HepG2 (cell line): ENCODE measurements around the gene PRSS53. TPM values are rescaled to one million over a fixed set of nuclear protein-coding genes. Genes with fewer than 3 reads are reported as not detected.
A peak's percentile ranks its signal among the peaks of the same experiment; 100 is the strongest.

Experiments
- CHD2 ChIP-seq: IDR thresholded peaks from 2 replicates; pipeline ENCODE4 v1.6.1; 2011; ENCODE audit warnings: low read depth, low read length, improper control_type of control experiment
- DDIT3 ChIP-seq: sonication (generic); formaldehyde crosslinking; IDR thresholded peaks from 2 replicates; pipeline ENCODE4 v1.4.0; 2020; ENCODE audit warnings: mild to moderate bottlenecking, missing genetic modification reagents
- GRHL1 ChIP-seq: sonication (generic); formaldehyde crosslinking; conservative IDR thresholded peaks from 2 replicates; pipeline ENCODE4 v1.8.0; 2022; ENCODE audit warnings: missing genetic modification reagents
- KAT7 ChIP-seq: IDR thresholded peaks from 2 replicates; pipeline ENCODE4 v1.6.1; 2018; ENCODE audit warnings: borderline replicate concordance, missing compliant biosample characterization
- MLLT10 ChIP-seq: sonication (generic); formaldehyde crosslinking; IDR thresholded peaks from 2 replicates; pipeline ENCODE4 v1.4.0; 2020; ENCODE audit warnings: missing genetic modification reagents
- NCOA5 ChIP-seq: sonication (generic); formaldehyde crosslinking; IDR thresholded peaks from 2 replicates; pipeline ENCODE4 v1.4.0; 2020; ENCODE audit warnings: missing genetic modification reagents
- PHF5A ChIP-seq: IDR thresholded peaks from one replicate; pipeline ENCODE4 v1.6.1; 2018; ENCODE audit warnings: low read depth, missing genetic modification reagents; ENCODE audit not compliant: unreplicated experiment
- RORA ChIP-seq: sonication (generic); formaldehyde crosslinking; IDR thresholded peaks from 2 replicates; pipeline ENCODE4 v1.5.0; 2020; ENCODE audit warnings: mild to moderate bottlenecking, missing genetic modification reagents, moderate library complexity
- SATB2 ChIP-seq: sonication (generic); formaldehyde crosslinking; IDR thresholded peaks from 2 replicates; pipeline ENCODE4 v1.5.0; 2020; ENCODE audit warnings: missing genetic modification reagents
- SMAD3 ChIP-seq: sonication (generic); formaldehyde crosslinking; IDR thresholded peaks from 2 replicates; pipeline ENCODE4 v1.4.0; 2020; ENCODE audit warnings: missing genetic modification reagents
- STAG1 ChIP-seq: sonication (generic); formaldehyde crosslinking; IDR thresholded peaks from 2 replicates; pipeline ENCODE4 v1.4.0; 2020; ENCODE audit warnings: missing genetic modification reagents
- TEAD2 ChIP-seq: sonication (generic); formaldehyde crosslinking; IDR thresholded peaks from 2 replicates; pipeline ENCODE4 v1.9.0; 2021; ENCODE audit warnings: missing genetic modification reagents
- TGIF2 ChIP-seq: IDR thresholded peaks from 2 replicates; pipeline ENCODE4 v1.6.1; 2016; ENCODE audit warnings: control low read depth, missing compliant biosample characterization
- ZBTB10 ChIP-seq: sonication (generic); formaldehyde crosslinking; IDR thresholded peaks from 2 replicates; pipeline ENCODE4 v1.4.0; 2020; ENCODE audit warnings: missing genetic modification reagents, borderline replicate concordance
- ZBTB7B ChIP-seq: sonication (generic); formaldehyde crosslinking; IDR thresholded peaks from 2 replicates; pipeline ENCODE4 v1.4.0; 2020; ENCODE audit warnings: missing genetic modification reagents
- ZNF225 ChIP-seq: sonication (generic); formaldehyde crosslinking; IDR thresholded peaks from 2 replicates; pipeline ENCODE4 v1.4.0; 2020; ENCODE audit warnings: mild to moderate bottlenecking, missing genetic modification reagents
- ZNF562 ChIP-seq: sonication (generic); formaldehyde crosslinking; IDR thresholded peaks from 2 replicates; pipeline ENCODE4 v1.8.0; 2022; ENCODE audit warnings: missing genetic modification reagents, borderline replicate concordance
- ZNF567 ChIP-seq: sonication (generic); formaldehyde crosslinking; IDR thresholded peaks from 2 replicates; pipeline ENCODE4 v1.8.1; 2023; ENCODE audit warnings: mild to moderate bottlenecking, missing genetic modification reagents, borderline replicate concordance
- ZNF598 ChIP-seq: sonication (generic); formaldehyde crosslinking; IDR thresholded peaks from 2 replicates; pipeline ENCODE4 v1.5.1; 2020; ENCODE audit warnings: mild to moderate bottlenecking, missing genetic modification reagents, borderline replicate concordance
- ZNF782 ChIP-seq: sonication (generic); formaldehyde crosslinking; IDR thresholded peaks from 2 replicates; pipeline ENCODE4 v1.4.0; 2020; ENCODE audit warnings: missing genetic modification reagents, mild to moderate bottlenecking, borderline replicate concordance
- polyA plus RNA-seq, 8 experiments: library from polyadenylated mRNA; depleted of rRNA in 3 of 8; stranded (reverse) in 7 of 8; unstranded in 1 of 8; fragments of >200 nt; fragmentation: Illumina TruSeq in 4 of 8; extraction: Trizol in 4 of 8; gene quantifications; 2 replicates each; pipeline versions ENCODE4 v1.2.1 to v1.2.3, GENCODE V29; 2011 to 2016; ENCODE audit warnings: low read depth in 4 of 8, missing spikeins in 1 of 8, mixed read lengths in 1 of 8; ENCODE audit not compliant: insufficient read depth in 1 of 8
- total RNA-seq, 5 experiments: library from RNA; depleted of rRNA; stranded (reverse); fragments of >200 nt; fragmentation: Illumina TruSeq; extraction: Trizol; gene quantifications; 2 replicates each; pipeline ENCODE4 v1.2.3, GENCODE V29; 2016; ENCODE audit warnings: low read depth in 1 of 5
- TF ChIP-seq, protein P1 (sequence below): IDR thresholded peaks from 2 replicates; pipeline ENCODE4 v1.6.1; 2016; ENCODE audit warnings: low read depth, borderline replicate concordance
- TF ChIP-seq, protein P2 (sequence below): sonication (generic); formaldehyde crosslinking; IDR thresholded peaks from 2 replicates; pipeline ENCODE4 v1.5.1; 2020; ENCODE audit warnings: missing genetic modification reagents, mild to moderate bottlenecking, borderline replicate concordance
- TF ChIP-seq, protein P3 (sequence below): fragments of 450-650 bp; IDR thresholded peaks from 2 replicates; pipeline ENCODE4 v1.6.1; 2017

Gene PRSS53
- total and polyA plus RNA-seq, 2 of the 13 experiments (the other 11 are each of a cell fraction or from before 2014, with no cell fraction given): 2.2 to 7.4 TPM

DNA sequence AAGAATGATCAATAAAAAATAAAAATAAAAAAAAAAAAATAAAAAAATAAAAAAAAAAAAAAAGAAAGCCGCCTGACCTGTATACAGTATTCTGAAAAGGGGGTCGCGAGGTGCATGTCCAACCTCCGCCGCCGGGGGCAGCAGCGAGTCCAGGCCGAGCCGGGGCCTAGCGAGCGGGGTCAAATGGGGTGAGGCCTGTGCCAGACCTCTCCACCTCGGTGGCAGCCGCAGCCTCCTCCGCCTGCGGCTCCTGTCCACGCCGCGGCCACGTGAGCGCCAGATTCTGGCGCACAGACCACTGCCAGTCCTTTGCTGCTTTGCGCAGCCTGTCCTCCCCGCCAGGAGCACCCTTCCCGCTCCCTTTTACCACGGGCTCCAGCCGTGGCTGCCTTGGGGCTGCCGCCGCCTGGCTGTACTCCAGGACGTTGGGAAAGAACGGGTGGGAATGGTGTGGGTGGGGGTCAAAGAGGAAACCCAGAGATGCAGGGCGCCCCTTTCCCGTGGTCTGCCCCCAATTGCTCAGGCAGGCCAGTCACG lies 17.0 kb upstream of the PRSS53 start (continued):
- TF ChIP-seq ZBTB7B (CRISPR knock-in tag) (peak; percentile 87), ZNF562 (CRISPR knock-in tag) (no peak), KAT7 (CRISPR knock-in tag) (peak; percentile 80; the same call in 1 of the 2 replicates), NCOA5 (no peak; the same call in 1 of the 2 replicates), TEAD2 (CRISPR knock-in tag) (0 out of 2 replicates have a peak, but pooled peaks have one; percentile 79), ZNF598 (CRISPR knock-in tag) (peak; percentile 80; the same call in 1 of the 2 replicates), SMAD3 (peak; percentile 97), ZNF225 (CRISPR knock-in tag) (0 out of 2 replicates have a peak, but pooled peaks have one; percentile 46), GRHL1 (CRISPR knock-in tag) (no peak), PHF5A (CRISPR knock-in tag) (peak; percentile 94), DDIT3 (CRISPR knock-in tag) (no peak), TGIF2 (CRISPR knock-in tag) (peak; percentile 78), ZBTB10 (CRISPR knock-in tag) (peak; percentile 69; the same call in 1 of the 2 replicates), STAG1 (CRISPR knock-in tag) (peak; percentile 67), ZNF567 (CRISPR knock-in tag) (peak; percentile 81; the same call in 1 of the 2 replicates), CHD2 (no peak), SATB2 (CRISPR knock-in tag) (peak; percentile 81; the same call in 1 of the 2 replicates), MLLT10 (CRISPR knock-in tag) (no peak), ZNF782 (CRISPR knock-in tag) (0 out of 2 replicates have a peak, but pooled peaks have one; percentile 79), RORA (CRISPR knock-in tag) (no peak)
- TF ChIP-seq, protein P1, sequence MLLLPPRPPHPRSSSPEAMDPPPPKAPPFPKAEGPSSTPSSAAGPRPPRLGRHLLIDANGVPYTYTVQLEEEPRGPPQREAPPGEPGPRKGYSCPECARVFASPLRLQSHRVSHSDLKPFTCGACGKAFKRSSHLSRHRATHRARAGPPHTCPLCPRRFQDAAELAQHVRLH: peak; percentile 99; the same call in 1 of the 2 replicates
- TF ChIP-seq, protein P2, sequence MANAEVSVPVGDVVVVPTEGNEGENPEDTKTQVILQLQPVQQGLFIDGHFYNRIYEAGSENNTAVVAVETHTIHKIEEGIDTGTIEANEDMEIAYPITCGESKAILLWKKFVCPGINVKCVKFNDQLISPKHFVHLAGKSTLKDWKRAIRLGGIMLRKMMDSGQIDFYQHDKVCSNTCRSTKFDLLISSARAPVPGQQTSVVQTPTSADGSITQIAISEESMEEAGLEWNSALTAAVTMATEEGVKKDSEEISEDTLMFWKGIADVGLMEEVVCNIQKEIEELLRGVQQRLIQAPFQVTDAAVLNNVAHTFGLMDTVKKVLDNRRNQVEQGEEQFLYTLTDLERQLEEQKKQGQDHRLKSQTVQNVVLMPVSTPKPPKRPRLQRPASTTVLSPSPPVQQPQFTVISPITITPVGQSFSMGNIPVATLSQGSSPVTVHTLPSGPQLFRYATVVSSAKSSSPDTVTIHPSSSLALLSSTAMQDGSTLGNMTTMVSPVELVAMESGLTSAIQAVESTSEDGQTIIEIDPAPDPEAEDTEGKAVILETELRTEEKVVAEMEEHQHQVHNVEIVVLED: peak; percentile 73; the same call in 1 of the 2 replicates
- TF ChIP-seq, protein P3, sequence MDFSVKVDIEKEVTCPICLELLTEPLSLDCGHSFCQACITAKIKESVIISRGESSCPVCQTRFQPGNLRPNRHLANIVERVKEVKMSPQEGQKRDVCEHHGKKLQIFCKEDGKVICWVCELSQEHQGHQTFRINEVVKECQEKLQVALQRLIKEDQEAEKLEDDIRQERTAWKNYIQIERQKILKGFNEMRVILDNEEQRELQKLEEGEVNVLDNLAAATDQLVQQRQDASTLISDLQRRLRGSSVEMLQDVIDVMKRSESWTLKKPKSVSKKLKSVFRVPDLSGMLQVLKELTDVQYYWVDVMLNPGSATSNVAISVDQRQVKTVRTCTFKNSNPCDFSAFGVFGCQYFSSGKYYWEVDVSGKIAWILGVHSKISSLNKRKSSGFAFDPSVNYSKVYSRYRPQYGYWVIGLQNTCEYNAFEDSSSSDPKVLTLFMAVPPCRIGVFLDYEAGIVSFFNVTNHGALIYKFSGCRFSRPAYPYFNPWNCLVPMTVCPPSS: no peak
